Measurements from ENCODE around the gene TLCD4. TPM values are rescaled to one million over a fixed set of nuclear protein-coding genes. Genes with fewer than 3 reads are reported as not detected.

The TLCD4 gene
- total RNA-seq, 4 donors from 2014 or later, result 8.4 to 15.9 (median 9.3) TPM

- H3K27me3 ChIP-seq, result no peaks in the 10 kb centered on the region
- H3K27ac ChIP-seq (replicated peaks in 1 of 4), result no peak overlapping the region
- no peaks in the 10 kb centered on the region for H3K36me3 ChIP-seq
- no peaks in the 10 kb centered on the region for H3K4me1 ChIP-seq
- no peak for DNase-seq (ENCODE audit: extremely low spot score)
- no peak overlapping the region for H3K4me3 ChIP-seq
- no peak for TF ChIP-seq EP300 (IDR thresholded peaks at IDR 0.05)
- TF ChIP-seq POLR2AphosphoS5 (IDR thresholded peaks at IDR 0.05), result no peak
- TF ChIP-seq, protein P1, sequence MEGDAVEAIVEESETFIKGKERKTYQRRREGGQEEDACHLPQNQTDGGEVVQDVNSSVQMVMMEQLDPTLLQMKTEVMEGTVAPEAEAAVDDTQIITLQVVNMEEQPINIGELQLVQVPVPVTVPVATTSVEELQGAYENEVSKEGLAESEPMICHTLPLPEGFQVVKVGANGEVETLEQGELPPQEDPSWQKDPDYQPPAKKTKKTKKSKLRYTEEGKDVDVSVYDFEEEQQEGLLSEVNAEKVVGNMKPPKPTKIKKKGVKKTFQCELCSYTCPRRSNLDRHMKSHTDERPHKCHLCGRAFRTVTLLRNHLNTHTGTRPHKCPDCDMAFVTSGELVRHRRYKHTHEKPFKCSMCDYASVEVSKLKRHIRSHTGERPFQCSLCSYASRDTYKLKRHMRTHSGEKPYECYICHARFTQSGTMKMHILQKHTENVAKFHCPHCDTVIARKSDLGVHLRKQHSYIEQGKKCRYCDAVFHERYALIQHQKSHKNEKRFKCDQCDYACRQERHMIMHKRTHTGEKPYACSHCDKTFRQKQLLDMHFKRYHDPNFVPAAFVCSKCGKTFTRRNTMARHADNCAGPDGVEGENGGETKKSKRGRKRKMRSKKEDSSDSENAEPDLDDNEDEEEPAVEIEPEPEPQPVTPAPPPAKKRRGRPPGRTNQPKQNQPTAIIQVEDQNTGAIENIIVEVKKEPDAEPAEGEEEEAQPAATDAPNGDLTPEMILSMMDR (IDR thresholded peaks at IDR 0.05), result no peak
- no peak for TF ChIP-seq POLR2A (IDR thresholded peaks at IDR 0.05; ENCODE audit: low read depth)
- H3K9me3 ChIP-seq, result no peaks in the 10 kb centered on the region
- intact Hi-C loops (cut with DNase I), result no loop called here
- 90% methylated on average over 1 of the region's 1 CpG for WGBS
These were observed 15.6 kb downstream of the TLCD4 start for GRCh38 chr1:95132762-95133161.

- peaks cover 0 to 6% (median 0%) of the 10 kb centered on the region in 4 donors for H3K36me3 ChIP-seq
- intact Hi-C loops (cut with DNase I), result no loop called here
- H3K4me3 ChIP-seq, result no peak overlapping the region
- no peak for DNase-seq (ENCODE audit: extremely low spot score)
- H3K27me3 ChIP-seq, result no peaks in the 10 kb centered on the region
- no peaks in the 10 kb centered on the region for H3K9me3 ChIP-seq
- TF ChIP-seq, protein P1 (IDR thresholded peaks at IDR 0.05), result no peak
- no peak for TF ChIP-seq EP300 (IDR thresholded peaks at IDR 0.05)
- TF ChIP-seq POLR2AphosphoS5 (IDR thresholded peaks at IDR 0.05), result no peak
- no peak for TF ChIP-seq POLR2A (IDR thresholded peaks at IDR 0.05; ENCODE audit: low read depth)
- H3K27ac ChIP-seq (replicated peaks in 1 of 4), result no peak overlapping the region
- no peaks in the 10 kb centered on the region for H3K4me1 ChIP-seq
These were observed 16.5 kb downstream of the TLCD4 start for GRCh38 chr1:95133687-95134086.

DNA sequence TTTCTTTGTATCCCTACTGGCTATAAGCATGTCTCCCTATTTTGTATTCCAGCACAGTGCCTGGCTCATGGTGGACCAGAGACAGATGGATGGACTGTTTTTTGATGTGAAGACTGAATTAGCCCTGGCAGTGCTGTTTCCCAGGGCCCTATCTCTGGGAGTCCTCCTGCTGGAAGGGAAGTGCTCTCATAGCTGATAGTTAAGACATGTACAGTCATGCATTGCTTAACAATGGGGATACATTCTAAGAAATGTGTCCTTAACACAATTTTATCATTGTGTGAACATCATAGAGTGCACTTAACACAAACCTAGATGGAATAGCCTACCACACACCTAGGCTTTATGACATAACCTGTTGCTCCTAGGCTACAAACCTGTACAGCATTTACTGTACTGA lies 21.1 kb downstream of the TLCD4 start:
- no peak overlapping the region for H3K4me3 ChIP-seq
- H3K27me3 ChIP-seq, result no peaks in the 10 kb centered on the region
- intact Hi-C loops (cut with DNase I), result no loop called here
- no peaks in the 10 kb centered on the region for H3K4me1 ChIP-seq
- TF ChIP-seq, protein P1 (IDR thresholded peaks at IDR 0.05), result no peak
- TF ChIP-seq POLR2A (IDR thresholded peaks at IDR 0.05; ENCODE audit: low read depth), result no peak
- no peak for TF ChIP-seq POLR2AphosphoS5 (IDR thresholded peaks at IDR 0.05)
- TF ChIP-seq EP300 (IDR thresholded peaks at IDR 0.05), result no peak
- no peaks in the 10 kb centered on the region for H3K9me3 ChIP-seq
- no peak overlapping the region for H3K27ac ChIP-seq (replicated peaks in 1 of 4)
- H3K36me3 ChIP-seq, result peaks cover 0 to 6% (median 0%) of the 10 kb centered on the region in 4 donors
- DNase-seq (ENCODE audit: extremely low spot score), result no peak

GRCh38 chr1:95139039-95139438 lies 21.9 kb downstream of the TLCD4 start:
- DNase-seq (ENCODE audit: extremely low spot score), result no peak
- TF ChIP-seq, protein P1 (IDR thresholded peaks at IDR 0.05), result no peak
- H3K36me3 ChIP-seq, result peaks cover 0 to 6% (median 0%) of the 10 kb centered on the region in 4 donors
- no peak overlapping the region for H3K27ac ChIP-seq (replicated peaks in 1 of 4)
- intact Hi-C loops (cut with DNase I), result no loop called here
- H3K27me3 ChIP-seq, result no peaks in the 10 kb centered on the region
- H3K9me3 ChIP-seq, result no peaks in the 10 kb centered on the region
- H3K4me3 ChIP-seq, result no peak overlapping the region
- H3K4me1 ChIP-seq, result no peaks in the 10 kb centered on the region
- WGBS, result 8% methylated on average over 1 of the region's 1 CpG

DNA sequence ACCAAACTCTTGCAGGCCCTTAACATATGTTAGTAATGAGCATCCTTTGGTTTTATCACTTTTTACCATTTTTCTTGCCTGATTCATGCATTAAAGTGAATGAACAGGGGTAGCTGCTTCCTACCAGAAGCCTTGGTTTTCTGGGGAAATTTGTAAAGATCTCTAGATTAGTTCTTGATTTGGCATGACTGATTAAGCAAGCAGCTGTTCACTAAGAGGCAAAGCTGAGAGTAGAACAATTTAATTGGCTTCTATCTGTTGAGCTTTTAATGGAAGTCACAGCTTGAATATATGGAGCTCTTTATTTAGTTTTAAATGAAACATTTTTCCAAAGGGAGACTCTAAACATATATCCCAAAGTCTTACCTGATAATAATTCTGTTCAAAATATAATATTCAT lies 23.6 kb downstream of the TLCD4 start:
- intact Hi-C loops (cut with DNase I), result no loop called here
- no peak for DNase-seq (ENCODE audit: extremely low spot score)
- no peak for TF ChIP-seq POLR2A (IDR thresholded peaks at IDR 0.05; ENCODE audit: low read depth)
- no peak for TF ChIP-seq POLR2AphosphoS5 (IDR thresholded peaks at IDR 0.05)
- TF ChIP-seq EP300 (IDR thresholded peaks at IDR 0.05), result no peak
- TF ChIP-seq, protein P1 (IDR thresholded peaks at IDR 0.05), result no peak
- Histone ChIP-seq H3K9me3 (no peaks in the 10 kb centered on the region), H3K4me3 (no peak overlapping the region), H3K36me3 (peaks cover 0 to 6% (median 2%) of the 10 kb centered on the region in 4 donors), H3K27ac (replicated peaks in 1 of 4) (no peak overlapping the region), H3K27me3 (no peaks in the 10 kb centered on the region), H3K4me1 (no peaks in the 10 kb centered on the region)
